OCI-LY7 (cell line): ENCODE measurements around the gene ARHGAP35. TPM values are rescaled to one million over a fixed set of nuclear protein-coding genes. Genes with fewer than 3 reads are reported as not detected.

Experiments used
- Bru-seq: library from RNA; stranded (reverse); fragments of 400-500 nt; gene quantifications from one replicate; lab custom pipeline; 2021; lab: Mats Ljungman, UMichigan
- BruChase-seq, 2 experiments: library from RNA; stranded (reverse); fragments of 400-500 nt; gene quantifications; one replicate each; lab custom pipeline; 2021; lab: Mats Ljungman, UMichigan
- BruUV-seq: library from RNA; stranded (reverse); fragments of 400-500 nt; replicated peaks from 2 replicates; lab custom pipeline; 2021; lab: Mats Ljungman, UMichigan
- CTCF ChIA-PET: fragments of 300-600 bp; sonication (Branson Sonifier 250); formaldehyde crosslinking; loops from one replicate; lab custom pipeline; 2022; ENCODE audit warnings: antibody characterized with exemption; ENCODE audit not compliant: unreplicated experiment; lab: Charles Lee
- POLR2A ChIA-PET: fragments of 300-600 bp; sonication (Branson Sonifier 250); formaldehyde crosslinking; loops from one replicate; lab custom pipeline; 2022; ENCODE audit warnings: antibody characterized with exemption; lab: Charles Lee
- DNase-seq: peaks from one replicate; pipeline ENCODE4 v3.0.0-alpha.2; 2015; ENCODE audit warnings: low spot score
- H2AFZ ChIP-seq: fragments of 200-600 bp; sonication (generic), shearing (Covaris generic); 2 replicates; pipeline ENCODE4 v1.6.1; 2014; ENCODE audit warnings: mild to moderate bottlenecking, antibody characterized with exemption, low read length, moderate library complexity
- H3K27ac ChIP-seq: fragments of 200-600 bp; sonication (generic); 2 replicates; pipeline ENCODE4 v1.5.1; 2014; ENCODE audit warnings: mixed run types, low read depth, mild to moderate bottlenecking, moderate library complexity, low read length, inconsistent platforms; ENCODE audit not compliant: poor library complexity, severe bottlenecking
- H3K36me3 ChIP-seq: fragments of 200-600 bp; sonication (generic); 2 replicates; pipeline ENCODE4 v1.6.1; 2014; ENCODE audit warnings: mild to moderate bottlenecking, antibody characterized with exemption, low read length, moderate library complexity, mixed read lengths; ENCODE audit not compliant: insufficient read depth
- H3K4me1 ChIP-seq: fragments of 200-600 bp; sonication (generic); 2 replicates; pipeline ENCODE4 v1.5.1; 2014; ENCODE audit warnings: mild to moderate bottlenecking, low read length; ENCODE audit not compliant: insufficient read depth, poor library complexity, severe bottlenecking
- H3K4me2 ChIP-seq: fragments of 200-600 bp; sonication (generic); 2 replicates; pipeline ENCODE4 v1.6.1; 2014; ENCODE audit warnings: mild to moderate bottlenecking, low read length
- H3K4me3 ChIP-seq: fragments of 200-600 bp; sonication (generic); 2 replicates; pipeline ENCODE4 v1.5.1; 2014; ENCODE audit warnings: mild to moderate bottlenecking, low read depth, low read length; ENCODE audit not compliant: poor library complexity, severe bottlenecking
- H3K79me2 ChIP-seq: fragments of 200-600 bp; sonication (generic); 2 replicates; pipeline ENCODE4 v1.6.1; 2016; ENCODE audit warnings: low read depth, mild to moderate bottlenecking, low read length, moderate library complexity, mixed read lengths; ENCODE audit not compliant: insufficient read depth
- H3K9me2 ChIP-seq: fragments of 200-600 bp; sonication (generic); 2 replicates; pipeline ENCODE4 v1.6.1; 2016; ENCODE audit warnings: mild to moderate bottlenecking, low read length, mixed read lengths; ENCODE audit not compliant: insufficient read depth
- H3K9me3 ChIP-seq: fragments of 200-600 bp; sonication (generic); 2 replicates; pipeline ENCODE4 v1.6.1; 2014; ENCODE audit warnings: mild to moderate bottlenecking, mixed run types, low read length, mixed read lengths
- H4K20me1 ChIP-seq: fragments of 200-600 bp; sonication (generic); 2 replicates; pipeline ENCODE4 v1.6.1; 2014; ENCODE audit warnings: mild to moderate bottlenecking, antibody characterized with exemption, low read length, moderate library complexity, mixed read lengths; ENCODE audit not compliant: insufficient read depth
- EZH2phosphoT487 ChIP-seq: fragments of 200-600 bp; sonication (generic); IDR thresholded peaks from 2 replicates; pipeline ENCODE4 v1.6.1; 2018; ENCODE audit warnings: low read depth, borderline replicate concordance, mild to moderate bottlenecking, mixed run types, antibody characterized with exemption, low read length, moderate library complexity, mixed read lengths
- intact Hi-C: fragments of 100-400 bp; cut with micrococcal nuclease; formaldehyde crosslinking; loops from one replicate; pipeline ENCODE4 v1.10.0; 2022; ENCODE audit not compliant: unreplicated experiment
- long read RNA-seq: library from polyadenylated mRNA; stranded (forward); transcript quantifications from one replicate; pipeline ENCODE4 v2.0.0, GENCODE V29; 2022
- total RNA-seq, 2 experiments: library from RNA; depleted of rRNA in 1 of 2; stranded (reverse); fragments of >200 nt in 1 of 2; shearing (Covaris generic) in 1 of 2; gene quantifications; 2 replicates each; pipeline ENCODE4 v1.2.3, GENCODE V29; 2014 to 2022
- TF ChIP-seq, protein P1 (sequence below): fragments of 200-600 bp; sonication (generic); conservative IDR thresholded peaks from 2 replicates; pipeline ENCODE4 v1.5.1; 2014; ENCODE audit warnings: mild to moderate bottlenecking, antibody characterized with exemption, low read length, moderate library complexity, mixed read lengths

Gene ARHGAP35
- total RNA-seq (2014; rRNA removed; shearing (Covaris generic)) (22.5 and 26.5 TPM in 2 replicates), total RNA-seq (2022) (42.2 and 44.4 TPM in 2 replicates), Bru-seq, nascent RNA (percentile 78 among the genes with signal in this experiment), BruChase-seq, experiment 1, labeled RNA remaining after a 6-hour chase (percentile 78 among the genes with signal in this experiment), BruChase-seq, experiment 2, labeled RNA remaining after a 2-hour chase (percentile 84 among the genes with signal in this experiment)
- long read RNA-seq, full-length matches to known transcripts = 3 of 24 reads
- long read RNA-seq, partial matches to known transcripts = 1 of 24 reads
- long read RNA-seq, other reads (novel, unspliced or antisense) = 20 of 24 reads

- no peaks in the 10 kb centered on the region for H3K9me2 ChIP-seq
- peaks cover 56% of the 10 kb centered on the region for H3K79me2 ChIP-seq
- peak within 1 kb of the TSS; percentile 96 for H3K27ac ChIP-seq
- no TSS peak for BruUV-seq
- H3K4me1 ChIP-seq = peaks cover 44% of the 10 kb centered on the region
- peak within 1 kb of the TSS; percentile 86 for H3K4me2 ChIP-seq
- no peak for TF ChIP-seq EZH2phosphoT487
- TF ChIP-seq, protein P1, sequence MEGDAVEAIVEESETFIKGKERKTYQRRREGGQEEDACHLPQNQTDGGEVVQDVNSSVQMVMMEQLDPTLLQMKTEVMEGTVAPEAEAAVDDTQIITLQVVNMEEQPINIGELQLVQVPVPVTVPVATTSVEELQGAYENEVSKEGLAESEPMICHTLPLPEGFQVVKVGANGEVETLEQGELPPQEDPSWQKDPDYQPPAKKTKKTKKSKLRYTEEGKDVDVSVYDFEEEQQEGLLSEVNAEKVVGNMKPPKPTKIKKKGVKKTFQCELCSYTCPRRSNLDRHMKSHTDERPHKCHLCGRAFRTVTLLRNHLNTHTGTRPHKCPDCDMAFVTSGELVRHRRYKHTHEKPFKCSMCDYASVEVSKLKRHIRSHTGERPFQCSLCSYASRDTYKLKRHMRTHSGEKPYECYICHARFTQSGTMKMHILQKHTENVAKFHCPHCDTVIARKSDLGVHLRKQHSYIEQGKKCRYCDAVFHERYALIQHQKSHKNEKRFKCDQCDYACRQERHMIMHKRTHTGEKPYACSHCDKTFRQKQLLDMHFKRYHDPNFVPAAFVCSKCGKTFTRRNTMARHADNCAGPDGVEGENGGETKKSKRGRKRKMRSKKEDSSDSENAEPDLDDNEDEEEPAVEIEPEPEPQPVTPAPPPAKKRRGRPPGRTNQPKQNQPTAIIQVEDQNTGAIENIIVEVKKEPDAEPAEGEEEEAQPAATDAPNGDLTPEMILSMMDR = no peak
- intact Hi-C loops = no loop called here
- ChIA-PET POLR2A (interaction anchor here (0.6 to 0.7 kb wide), 4 partner anchors 16 to 247 kb away, joined by 3 to 8 read pairs (median 4); no protein-coding TSS in a partner anchor), CTCF (no interaction called here)
- DNase-seq = peak; percentile 27
- H2AFZ ChIP-seq = peak within 1 kb of the TSS; percentile 79
- peak within 1 kb of the TSS; percentile 87 for H3K4me3 ChIP-seq
- peaks cover 29% of the 10 kb centered on the region for H3K36me3 ChIP-seq
- H4K20me1 ChIP-seq = peaks cover 25% of the 10 kb centered on the region
- no peaks in the 10 kb centered on the region for H3K9me3 ChIP-seq
Observed at GRCh38 chr19:46860846-46861690, at the start of gene ARHGAP35. ARHGAP35 (plus strand) TSS chr19:46860997; CDS start chr19:46918676, 57,679 bp downstream.

- no peaks in the 10 kb centered on the region for H3K4me1 ChIP-seq
- no peak overlapping the region for H3K4me3 ChIP-seq
- H3K9me2 ChIP-seq = no peaks in the 10 kb centered on the region
- H4K20me1 ChIP-seq = no peaks in the 10 kb centered on the region
- no TSS peak for BruUV-seq
- no peak for DNase-seq
- H2AFZ ChIP-seq = no peak overlapping the region
- CTCF ChIA-PET = no interaction called here
- no peaks in the 10 kb centered on the region for H3K79me2 ChIP-seq
- H3K27ac ChIP-seq = no peak overlapping the region
- POLR2A ChIA-PET = no interaction called here
- intact Hi-C loops = no loop called here
- H3K4me2 ChIP-seq = no peak overlapping the region
- no peaks in the 10 kb centered on the region for H3K9me3 ChIP-seq
- TF ChIP-seq, protein P1 = no peak
- TF ChIP-seq EZH2phosphoT487 = no peak
- no peaks in the 10 kb centered on the region for H3K36me3 ChIP-seq
Observed at GRCh38 chr19:46812977-46813838, 47.6 kb upstream of the ARHGAP35 start.
